RKO (cell line): ENCODE results near the gene RBM44.
"Not testable (repeated sequence)": the region's sequence is repeated elsewhere in the genome, so short reads cannot be mapped to it uniquely, and the experiment has no call there.

Source experiments
- DNase-seq: peaks from one replicate; pipeline ENCODE4 v3.0.0-alpha.2; 2016; ENCODE audit warnings: low spot score

Gene RBM44

DNA sequence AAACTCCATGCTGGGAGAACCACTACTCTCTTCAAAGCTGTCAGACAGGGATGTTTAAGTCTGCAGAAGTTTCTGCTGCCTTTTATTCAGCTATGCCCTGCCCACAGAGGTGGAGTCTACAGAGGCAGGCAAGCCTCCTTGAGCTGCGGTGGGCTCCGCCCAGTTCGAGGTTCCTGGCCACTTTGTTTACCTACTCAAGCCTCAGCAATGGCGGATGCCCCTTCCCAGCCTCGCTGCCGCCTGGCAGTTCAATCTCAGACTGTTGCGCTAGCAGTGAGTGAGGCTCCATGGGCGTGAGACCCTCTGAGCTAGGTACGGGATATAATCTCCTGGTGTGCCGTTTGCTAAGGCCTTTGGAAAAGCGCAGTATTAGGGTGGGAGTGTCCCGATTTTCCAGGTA lies 50.4 kb downstream of the RBM44 start:
- DNase-seq, result not testable (repeated sequence)

DNA sequence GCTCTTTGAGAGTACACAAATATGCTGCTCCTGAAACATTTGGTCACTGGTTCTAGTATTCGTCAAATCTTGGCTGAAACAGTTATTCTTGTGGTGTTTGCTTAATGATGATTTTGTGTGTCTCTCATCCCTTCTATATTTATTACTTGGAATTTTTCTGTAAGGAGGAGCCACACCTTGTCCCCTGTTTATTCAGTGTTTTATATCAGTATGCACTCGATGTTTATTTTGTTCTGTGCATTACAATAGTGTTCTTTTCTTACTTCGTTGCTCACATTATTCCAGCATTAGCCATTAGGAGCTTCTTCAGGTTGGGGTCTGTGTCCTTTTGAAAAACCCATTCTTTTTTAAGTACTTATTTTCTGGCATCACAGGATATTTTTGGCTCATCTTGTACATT lies 55.7 kb downstream of the RBM44 start:
- DNase-seq, result no peak

DNA sequence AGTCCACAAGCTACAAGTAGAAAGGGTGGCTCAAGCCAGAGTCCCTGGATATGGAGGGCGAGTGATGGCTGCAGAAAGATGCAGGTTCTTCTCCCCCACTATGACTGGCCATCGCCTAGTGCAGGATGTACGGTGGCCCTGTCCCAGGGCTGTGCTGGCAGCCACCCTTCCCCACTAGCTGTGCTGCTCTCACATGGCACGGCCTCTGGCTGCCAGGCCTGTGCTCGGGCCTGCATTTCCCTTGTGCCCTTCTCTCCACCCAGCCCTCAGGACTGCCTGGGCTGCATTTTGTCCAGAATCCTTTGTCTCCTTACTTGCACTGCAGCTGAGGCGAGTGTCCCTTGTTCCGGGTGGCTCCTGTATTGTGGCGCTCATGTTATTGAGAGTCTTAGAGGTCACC lies 59.2 kb downstream of the RBM44 start:
- DNase-seq, result no peak

DNA sequence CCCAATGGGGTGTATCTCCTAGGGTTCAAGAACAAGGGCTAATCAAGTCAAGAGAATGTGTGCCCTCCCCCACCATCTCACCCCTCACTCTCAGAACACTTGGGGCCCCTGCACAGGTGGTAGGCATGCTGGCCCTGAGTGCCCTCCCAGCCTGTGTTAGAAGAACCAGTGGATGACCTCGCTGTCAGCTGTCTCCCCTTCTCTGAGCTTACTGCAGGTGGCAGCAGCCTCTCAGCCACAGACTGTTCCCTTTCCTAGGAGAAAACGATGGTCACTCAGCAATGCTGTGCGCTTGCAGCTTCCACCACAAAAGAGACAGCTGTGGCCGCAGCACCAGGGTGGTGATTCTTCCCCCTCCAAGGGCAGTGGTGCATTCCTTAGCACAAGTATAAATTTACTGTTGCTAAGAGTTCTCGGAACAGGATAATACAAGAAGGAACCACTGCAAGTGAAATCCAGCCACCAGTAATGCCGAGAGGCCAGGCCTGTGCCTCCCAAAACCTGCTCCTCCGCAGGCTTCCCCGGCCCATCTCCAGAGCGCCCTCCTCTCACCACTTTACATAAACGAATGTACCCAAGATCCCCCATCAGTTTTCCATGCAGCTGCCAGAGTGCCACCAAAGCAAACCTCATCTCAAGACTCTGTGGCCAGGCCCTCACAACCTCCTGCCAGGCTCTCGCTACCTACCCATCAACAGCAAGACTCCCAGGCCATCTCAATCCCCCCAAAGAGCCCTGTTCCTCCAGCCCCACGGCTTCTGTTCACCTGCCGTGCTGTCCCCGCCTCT lies 59.9 kb downstream of the RBM44 start:
- DNase-seq, result peak; percentile 85

DNA sequence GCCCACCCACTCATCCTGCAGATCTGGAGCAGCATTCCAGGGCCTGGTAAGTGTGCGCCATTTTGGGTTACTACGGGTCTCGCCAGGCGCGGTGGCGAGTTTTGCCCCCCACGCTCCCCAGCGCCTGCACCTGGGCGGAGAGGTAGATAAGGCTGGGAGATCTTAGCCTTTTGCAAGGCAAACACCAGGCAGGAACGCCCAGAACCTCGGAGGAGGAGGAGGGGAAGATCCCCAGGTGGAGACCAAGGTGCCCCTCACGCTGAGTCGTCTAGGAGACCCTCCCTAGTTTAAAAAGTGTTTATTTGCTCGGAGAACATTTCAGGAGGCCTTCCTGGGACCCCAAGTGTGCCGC lies 60.5 kb downstream of the RBM44 start:
- no peak for DNase-seq

DNA sequence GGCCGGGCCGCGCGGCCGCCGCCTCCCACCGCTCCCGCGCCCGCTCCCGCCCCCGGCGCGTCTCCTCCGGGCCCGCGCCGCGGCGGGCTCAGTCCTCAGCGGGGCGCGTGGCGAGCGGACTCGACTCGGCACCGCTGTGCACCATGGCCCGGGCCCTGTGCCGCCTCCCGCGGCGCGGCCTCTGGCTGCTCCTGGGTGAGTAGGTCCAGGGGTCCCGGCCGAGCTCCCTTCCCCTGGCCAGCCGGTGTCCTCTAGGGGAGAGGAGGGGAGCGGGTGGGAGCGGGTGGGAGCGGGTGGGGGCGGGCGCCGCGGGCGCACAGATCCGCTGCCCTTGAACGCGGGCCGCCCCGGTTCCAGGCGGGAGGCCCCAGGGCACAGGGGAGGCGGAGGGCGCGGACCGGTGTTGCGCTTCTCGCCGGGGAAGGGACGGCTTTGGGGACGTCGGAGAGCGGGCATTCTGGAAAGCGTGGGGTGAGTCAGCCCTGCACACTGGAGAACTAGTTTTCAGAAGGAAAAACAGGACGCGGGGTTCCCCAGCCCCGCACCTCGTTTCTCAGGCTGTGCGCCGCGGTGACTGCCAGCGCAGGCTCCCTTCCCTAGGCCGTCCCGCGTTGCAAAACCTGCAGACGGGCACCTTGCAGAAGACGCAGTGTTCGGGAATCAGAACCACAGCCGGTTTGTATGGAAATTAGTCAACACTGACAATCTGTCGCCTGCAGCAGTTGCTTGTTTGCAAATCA lies 61.1 kb downstream of the RBM44 start, which contains the start of gene RAMP1:
RAMP1 (plus strand) TSS at position 91 of the 740 bp plus-strand sequence; CDS start at position 144, 53 bp downstream.
- peak; percentile 30 for DNase-seq

DNA sequence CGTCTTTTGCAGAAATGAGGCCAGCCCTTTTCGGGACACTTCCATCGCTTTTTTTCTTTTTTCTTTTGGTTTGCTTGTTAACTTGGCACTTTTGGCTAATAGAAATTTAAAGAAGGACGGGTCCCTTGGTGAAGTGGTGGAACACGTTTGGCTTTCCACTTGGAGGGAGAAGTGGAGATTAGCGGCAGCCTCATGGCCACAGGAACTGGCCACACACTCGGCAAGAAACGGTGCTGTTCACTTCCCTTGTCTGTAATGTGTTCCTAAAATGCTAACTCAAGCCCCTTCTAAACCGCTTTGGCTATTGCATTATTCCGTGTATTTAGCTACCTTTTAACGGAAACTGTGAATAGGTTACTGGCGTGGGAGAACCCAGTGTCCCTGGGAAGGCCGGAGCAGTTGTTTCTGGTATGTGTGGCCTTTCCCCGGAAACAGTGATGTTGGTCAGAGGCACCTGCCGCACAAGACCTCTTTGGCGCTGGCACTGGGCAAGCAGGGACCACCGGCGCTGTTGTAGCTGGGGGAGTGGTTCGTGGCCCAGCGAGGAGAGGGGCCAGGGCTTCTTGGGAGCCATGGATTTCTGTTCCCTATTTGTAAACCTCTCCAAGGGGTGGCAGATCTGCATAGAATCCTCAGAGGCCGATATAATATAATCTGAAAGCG lies 61.8 kb downstream of the RBM44 start:
- no peak for DNase-seq

DNA sequence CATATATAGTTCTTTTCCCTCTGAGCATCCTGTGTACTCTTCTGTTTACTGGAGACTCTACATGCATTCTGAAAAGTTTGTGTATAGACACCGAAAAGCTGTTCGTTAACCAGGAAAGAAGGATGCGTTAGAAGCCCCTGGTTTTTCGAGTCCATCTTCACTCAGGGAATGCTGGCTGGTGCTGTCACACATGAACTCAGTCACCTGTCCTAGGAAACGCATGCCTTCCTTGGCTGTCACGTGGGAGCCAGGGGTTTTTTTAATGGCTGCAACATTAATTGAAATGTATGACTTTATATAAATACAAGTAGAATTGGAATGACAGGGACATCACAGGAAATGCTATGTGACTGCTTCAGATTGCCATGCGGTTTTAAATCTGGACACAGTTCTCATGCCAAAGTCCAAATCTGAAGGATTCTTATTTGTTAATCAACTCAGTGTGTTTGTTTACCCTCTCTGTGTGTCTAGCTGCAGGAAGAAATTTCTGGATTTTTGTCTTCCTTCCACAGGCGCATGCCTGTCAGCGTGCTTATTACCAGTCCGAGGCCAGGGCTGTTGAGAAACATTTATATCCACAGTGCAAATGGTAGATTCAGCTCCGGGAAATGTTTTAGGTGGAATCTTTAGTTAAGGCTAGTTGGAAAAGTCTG lies 63.4 kb downstream of the RBM44 start:
- DNase-seq, result no peak

DNA sequence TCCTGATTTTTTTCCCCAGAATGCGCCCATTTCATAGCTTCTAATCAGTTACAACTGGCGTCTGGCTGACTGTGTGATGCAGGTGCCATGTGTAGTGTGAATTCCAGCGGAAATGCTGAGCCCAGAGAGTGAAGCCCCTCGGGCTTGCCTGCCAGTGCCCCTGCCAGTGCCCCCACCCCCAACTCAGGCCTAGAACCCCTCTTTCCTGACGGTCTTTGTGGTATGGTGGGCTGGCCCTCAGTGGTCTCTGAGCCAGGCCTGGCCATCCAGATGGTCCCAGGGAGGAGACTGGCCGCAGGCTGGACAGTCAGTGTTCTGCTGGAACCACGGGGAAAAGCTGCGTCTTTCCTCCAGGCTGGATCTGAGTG lies 63.9 kb downstream of the RBM44 start:
- DNase-seq, result no peak

DNA sequence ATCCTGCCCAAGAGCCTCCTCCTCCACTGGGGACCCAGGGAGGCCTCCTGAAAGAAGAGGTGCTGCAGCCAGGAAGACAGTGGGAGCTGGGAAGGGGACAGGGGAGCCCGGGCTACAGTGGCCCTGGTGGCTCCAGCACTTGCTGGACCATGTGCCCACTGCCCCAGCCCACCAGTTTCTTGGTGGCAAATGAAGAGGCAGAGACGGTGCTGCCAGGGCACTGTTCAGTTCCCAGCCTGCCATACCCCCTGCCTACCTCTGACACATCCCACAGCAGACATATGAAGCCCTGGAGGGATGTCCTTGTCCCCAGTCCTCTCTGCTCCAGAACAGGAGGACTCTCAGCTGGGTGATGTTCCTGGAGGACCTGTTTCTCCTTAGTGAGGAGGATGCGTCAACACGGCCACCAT lies 64.5 kb downstream of the RBM44 start:
- DNase-seq, result no peak

DNA sequence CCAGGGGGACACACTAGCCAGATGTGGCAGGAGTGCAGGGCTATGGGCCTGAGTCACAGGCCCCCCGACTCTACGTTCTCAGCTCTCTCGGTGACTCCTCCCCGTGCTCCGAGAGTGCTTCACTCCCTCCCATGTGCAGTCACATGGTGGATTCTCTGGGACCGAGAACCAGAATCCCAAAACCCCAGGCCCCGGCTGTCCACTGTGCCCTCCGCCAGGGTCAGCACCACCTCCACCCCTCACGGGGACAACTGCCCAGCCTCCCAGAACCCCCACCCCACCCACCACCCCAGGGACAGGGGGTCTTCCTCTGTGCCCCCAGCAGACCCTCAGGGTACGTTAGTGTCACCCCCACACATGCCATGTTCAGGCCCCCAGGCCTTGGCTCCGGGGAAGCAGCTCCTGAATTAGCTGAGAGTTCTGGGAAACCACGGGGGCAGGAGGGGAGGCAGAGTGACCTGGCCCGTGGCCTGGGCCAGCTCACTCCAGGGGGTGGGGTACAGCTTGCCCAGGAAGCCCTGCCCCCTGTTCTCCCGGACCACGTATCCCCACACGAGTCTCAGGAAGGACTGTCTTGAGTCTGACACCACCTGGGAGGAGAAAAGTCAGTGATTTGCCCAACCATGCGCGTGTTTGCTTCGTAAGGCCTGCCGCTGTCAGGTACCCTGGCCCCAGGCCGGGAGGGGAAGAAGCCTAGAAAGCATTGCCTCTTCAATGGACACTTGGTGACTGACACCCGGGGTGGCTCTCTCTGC lies 65.3 kb downstream of the RBM44 start:
- DNase-seq, result no peak

DNA sequence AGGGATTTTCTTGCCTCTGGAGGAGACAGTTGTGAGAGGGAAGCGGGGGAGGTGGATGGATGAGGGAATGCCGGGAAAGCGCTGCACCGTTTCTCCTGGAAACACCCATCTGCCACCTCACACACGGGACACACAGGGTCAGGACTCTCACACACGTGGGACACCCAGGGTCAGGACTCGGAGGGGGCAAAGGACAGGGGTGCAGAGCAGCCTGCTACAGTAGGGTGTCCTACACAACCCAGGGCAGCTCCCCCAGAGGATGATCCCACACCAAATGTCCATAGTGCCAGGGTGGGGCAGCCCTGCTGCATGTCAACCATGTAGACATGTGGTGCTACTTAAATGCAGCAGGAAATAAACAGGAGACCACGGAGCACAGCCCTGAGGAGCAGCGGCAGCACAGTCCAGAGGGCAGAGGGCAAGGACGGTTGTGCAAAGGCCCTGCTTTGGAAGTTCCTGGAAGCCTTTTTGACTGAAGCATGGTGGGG lies 65.9 kb downstream of the RBM44 start:
- no peak for DNase-seq

DNA sequence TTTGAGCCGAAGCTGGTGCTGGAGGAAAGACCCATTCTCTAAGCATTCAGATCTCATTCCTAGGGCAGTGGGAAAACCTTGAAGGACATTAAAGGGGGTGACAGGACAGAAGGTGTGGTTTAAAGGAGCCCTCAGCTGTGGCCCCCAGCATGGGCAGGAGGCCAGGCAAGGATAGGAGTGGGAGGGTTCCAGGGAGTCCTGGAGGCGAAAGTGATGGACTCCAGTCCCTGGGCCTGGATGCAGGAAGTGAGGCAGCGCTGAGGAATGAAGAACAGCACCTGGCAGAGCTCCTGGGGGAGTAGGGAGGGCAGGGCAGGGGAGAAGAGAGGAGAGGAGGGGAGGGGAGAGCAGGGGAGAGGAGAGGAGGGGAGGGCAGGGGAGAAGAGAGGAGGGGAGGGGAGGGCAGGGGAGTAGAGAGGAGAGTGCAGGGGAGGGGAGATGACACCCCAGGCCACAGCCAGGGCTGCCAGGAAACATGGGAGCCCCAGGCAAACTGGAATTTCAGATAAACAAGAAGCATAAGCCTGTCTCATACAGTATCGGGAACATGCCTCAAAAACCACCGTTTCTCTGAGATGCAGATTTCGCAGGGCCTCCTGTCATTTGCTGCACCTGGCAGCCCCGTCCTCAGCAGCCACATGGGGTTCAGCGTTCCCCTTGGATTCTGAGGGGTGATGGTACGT lies 66.5 kb downstream of the RBM44 start:
- DNase-seq, result no peak

DNA sequence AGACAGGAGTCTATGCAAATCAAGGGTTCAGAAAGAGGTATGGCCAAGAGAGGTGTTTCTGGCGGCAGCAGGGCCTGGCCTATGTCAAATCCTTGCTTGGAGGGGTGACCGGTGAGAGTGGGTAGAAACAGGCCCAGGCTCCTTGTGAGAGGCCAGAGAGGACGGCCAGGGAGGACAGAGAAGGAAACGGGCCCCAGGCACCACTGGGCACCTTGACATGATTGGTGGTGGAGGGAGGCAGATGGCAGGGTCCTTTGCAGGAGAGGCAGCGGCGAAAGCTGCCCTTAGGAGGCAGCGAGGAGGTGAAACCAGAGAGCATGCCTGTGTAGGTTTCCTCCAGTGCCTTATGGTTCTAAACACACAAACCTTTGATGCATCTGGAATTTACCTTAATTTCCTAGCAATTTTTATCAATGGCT lies 67.1 kb downstream of the RBM44 start:
- DNase-seq, result no peak

DNA sequence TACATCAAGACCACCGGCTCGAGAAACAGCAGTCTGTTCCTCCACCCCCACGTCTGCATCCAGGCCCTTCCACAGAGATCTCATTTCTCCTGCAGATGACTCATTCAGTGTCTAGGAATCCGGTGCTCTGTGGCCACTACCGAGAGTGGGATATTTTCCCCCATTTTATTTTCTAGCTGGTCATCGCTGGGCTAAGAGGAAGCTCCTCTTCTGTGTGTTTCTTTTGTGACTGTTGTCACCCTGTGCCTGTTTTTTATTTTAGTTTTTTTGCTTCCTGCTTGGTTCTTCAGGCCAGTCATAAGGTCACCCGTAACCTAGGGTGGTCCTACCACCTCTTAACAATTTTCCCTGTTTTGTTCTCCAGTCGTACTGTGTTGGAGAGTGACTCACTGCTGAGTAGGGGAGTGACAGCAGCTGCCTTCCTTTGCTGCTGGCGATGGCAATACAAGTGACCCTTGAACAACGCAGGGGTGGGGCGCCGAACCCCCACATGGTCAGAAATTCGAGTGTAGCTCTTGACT lies 67.6 kb downstream of the RBM44 start:
- no peak for DNase-seq

DNA sequence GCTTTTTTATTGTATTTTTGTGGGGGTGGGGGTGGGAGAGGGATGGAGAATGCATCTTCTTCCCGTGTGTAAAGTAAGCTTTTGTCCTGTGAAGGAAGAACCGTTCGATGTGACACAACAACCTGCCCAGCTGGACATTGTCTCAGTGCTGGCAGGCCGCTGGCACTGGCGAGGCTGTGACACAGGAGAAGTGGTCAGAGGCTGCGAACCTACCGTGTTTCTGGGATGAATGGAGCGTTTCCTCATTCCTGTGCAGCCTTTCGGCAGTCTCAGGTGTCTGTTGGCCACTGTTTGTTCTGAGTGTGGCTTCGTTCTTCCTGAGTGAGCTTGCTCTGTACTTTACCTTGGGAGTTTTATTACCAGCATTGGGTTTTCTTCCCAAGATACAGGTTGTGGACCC lies 68.9 kb downstream of the RBM44 start:
- DNase-seq, result no peak

DNA sequence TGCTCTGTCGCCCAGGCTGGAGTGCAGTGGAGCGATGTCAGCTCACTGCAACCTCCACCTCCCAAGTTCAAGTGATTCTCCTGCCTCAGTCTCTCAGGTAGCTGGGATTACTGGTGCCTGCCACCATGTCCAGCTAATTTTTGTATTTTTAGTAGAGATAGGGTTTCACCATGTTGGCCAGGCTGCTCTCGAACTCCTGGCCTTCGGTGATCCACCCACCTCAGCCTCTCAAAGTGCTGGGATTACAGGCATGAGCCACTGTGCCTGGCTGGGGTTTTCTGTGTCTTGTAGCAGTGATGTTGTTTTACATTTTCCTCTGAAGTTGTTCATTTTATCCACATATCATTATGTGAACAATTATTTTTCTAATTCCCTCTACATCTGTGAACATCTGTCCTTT lies 69.5 kb downstream of the RBM44 start:
- DNase-seq, result not testable (repeated sequence)

DNA sequence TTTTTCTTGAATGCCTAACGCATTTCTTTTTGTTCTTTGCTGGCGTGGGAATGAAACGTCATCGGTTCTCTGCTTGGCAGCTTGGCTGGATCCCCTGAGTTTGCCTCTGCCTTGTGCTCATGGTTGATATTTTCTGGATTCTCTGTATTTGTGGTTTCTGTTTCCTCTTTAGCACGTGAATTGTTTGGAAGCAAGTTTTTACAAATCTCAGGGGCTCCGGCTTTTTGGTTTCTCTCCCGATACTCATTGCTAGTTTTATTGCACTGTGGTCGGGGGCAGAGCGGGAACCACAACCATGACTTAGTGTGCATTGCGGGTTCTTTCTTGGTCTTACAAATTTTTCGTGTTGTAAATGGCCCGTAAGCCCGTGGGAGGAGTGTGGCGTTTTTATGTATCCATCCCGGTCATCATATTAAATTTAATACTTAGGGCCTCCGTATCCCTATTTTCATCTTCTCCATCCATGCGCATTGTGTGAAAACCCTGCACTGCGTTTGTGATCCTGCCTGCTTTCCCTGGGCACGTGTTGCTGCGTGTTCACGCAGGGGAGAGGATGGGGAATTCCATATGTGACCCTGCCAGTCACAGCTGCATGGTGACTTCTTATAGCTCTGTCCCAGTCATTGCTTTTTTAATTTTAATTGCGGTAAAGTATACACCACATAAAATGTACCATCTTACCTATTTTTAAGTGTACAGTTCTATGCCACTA lies 70.2 kb downstream of the RBM44 start:
- no peak for DNase-seq

DNA sequence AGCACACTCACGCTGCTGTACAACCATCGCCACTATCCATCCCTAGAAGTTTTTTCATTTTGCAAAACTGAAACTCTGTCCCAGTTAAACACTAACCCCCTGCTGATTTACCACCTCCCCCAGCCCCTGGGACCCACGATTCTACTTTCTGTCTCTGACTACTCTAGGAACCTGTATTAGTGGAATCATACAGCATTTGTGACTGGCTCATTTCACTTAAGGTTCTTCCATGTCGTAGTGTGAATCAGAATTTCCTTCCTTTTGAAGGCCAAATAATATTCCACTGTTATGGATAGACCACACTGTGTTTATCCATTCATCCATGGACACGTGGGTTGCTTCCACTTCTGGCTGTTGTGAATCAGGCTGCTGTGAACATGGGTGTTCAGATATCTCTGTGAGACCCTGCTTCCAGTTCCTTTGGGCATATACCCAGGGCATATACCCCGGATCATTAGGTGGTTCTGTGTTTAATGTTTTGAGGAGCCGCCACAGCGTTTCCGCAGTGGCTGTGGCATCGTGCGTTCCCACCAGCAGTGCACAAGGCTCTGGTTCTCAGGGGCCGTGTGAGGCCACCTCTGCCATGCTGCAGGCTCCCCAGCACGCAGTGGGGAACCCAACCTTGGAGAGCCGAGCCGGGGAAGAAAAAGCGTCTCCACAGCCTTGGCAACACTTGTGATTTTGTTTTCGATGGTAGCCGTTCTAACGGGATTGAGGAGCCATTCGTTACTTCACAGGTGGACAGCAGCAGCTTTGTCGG lies 70.9 kb downstream of the RBM44 start:
- no peak for DNase-seq
